ENCODE results near the gene VWA7.
A peak's percentile ranks its signal among the peaks of the same experiment; 100 is the strongest.
"Not testable (repeated sequence)": the region's sequence is repeated elsewhere in the genome, so short reads cannot be mapped to it uniquely, and the experiment has no call there.

VWA7 gene

GRCh38 chr6:31795616-31796298 is 18.6 kb upstream of the VWA7 start, which contains the start of gene VARS1:
Gene VARS1 (minus strand): TSS chr6:31795752. CDS start chr6:31795217, 535 bp downstream.
- H3K4me2 ChIP-seq (ENCODE audit: low read length) = peak within 1 kb of the TSS; percentile 84
- H3K9ac ChIP-seq (ENCODE audit: low read depth, low read length) = peak within 1 kb of the TSS; percentile 95
- H3K27me3 ChIP-seq (ENCODE audit: control insufficient read depth, insufficient read depth, low read length) = no peaks in the 10 kb centered on the region
- no peaks in the 10 kb centered on the region for H3K9me3 ChIP-seq (replicated peaks; ENCODE audit: low read length)
- peaks cover 21% of the 10 kb centered on the region for H3K36me3 ChIP-seq (ENCODE audit: insufficient read depth, low read length)
- peaks cover 23% of the 10 kb centered on the region for H3K4me1 ChIP-seq (ENCODE audit: control insufficient read depth, insufficient read depth, low read length)
- peak within 1 kb of the TSS; percentile 85 for H3K4me3 ChIP-seq (ENCODE audit: low read length)

DNA sequence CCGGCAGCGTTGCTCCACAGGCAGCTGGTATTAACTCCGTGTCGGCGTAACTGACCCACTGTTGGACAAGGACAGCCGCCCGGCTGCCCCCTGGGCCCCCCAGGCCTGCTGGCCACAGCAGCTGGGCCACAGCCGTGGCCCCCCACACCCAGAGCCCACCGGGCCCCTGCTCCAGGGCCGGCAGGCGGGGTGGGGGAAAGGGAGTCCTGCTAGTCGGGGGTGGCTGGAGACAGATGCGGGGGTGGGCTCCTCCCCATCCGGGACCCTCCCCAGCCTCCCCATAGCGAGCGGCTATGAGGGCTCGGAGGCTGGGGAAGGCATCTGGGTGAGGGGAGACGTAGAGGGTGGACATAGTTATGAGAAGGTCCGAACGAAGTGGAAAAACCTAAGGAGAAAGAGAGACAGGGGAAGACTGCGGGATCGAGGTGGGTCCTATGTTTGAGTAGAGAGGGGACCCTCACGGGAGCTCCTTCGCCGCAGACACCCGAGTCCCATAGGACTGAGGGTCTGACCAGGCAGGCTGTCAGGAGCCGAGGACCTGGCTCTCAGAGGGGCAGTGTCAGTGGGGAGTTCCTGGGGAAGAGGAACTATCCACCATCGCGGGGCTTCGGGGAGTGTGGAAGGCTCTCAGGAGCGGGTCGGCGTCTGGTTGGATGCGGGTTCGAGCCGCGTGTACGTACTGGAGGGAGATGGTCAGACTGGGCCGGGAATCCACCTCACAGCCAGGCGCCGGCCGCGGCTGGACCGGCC is 17.9 kb upstream of the VWA7 start:
- H3K9ac ChIP-seq (ENCODE audit: low read depth, low read length) = peak overlapping the region; percentile 95
- H3K4me2 ChIP-seq (ENCODE audit: low read length) = peak overlapping the region; percentile 84
- no peaks in the 10 kb centered on the region for H3K27me3 ChIP-seq (ENCODE audit: control insufficient read depth, insufficient read depth, low read length)
- no peaks in the 10 kb centered on the region for H3K9me3 ChIP-seq (replicated peaks; ENCODE audit: low read length)
- peaks cover 24% of the 10 kb centered on the region for H3K36me3 ChIP-seq (ENCODE audit: insufficient read depth, low read length)
- H3K4me1 ChIP-seq (ENCODE audit: control insufficient read depth, insufficient read depth, low read length) = peaks cover 23% of the 10 kb centered on the region
- H3K4me3 ChIP-seq (ENCODE audit: low read length) = peak overlapping the region; percentile 85

- peak overlapping the region; percentile 85 for H3K4me3 ChIP-seq (ENCODE audit: low read length)
- peak overlapping the region; percentile 84 for H3K4me2 ChIP-seq (ENCODE audit: low read length)
- H3K9ac ChIP-seq (ENCODE audit: low read depth, low read length) = peak overlapping the region; percentile 95
- peaks cover 27% of the 10 kb centered on the region for H3K36me3 ChIP-seq (ENCODE audit: insufficient read depth, low read length)
- peaks cover 21% of the 10 kb centered on the region for H3K4me1 ChIP-seq (ENCODE audit: control insufficient read depth, insufficient read depth, low read length)
- H3K27me3 ChIP-seq (ENCODE audit: control insufficient read depth, insufficient read depth, low read length) = no peaks in the 10 kb centered on the region
- H3K9me3 ChIP-seq (replicated peaks; ENCODE audit: low read length) = no peaks in the 10 kb centered on the region
Observed at GRCh38 chr6:31794294-31794865, 17.3 kb upstream of the VWA7 start.

DNA sequence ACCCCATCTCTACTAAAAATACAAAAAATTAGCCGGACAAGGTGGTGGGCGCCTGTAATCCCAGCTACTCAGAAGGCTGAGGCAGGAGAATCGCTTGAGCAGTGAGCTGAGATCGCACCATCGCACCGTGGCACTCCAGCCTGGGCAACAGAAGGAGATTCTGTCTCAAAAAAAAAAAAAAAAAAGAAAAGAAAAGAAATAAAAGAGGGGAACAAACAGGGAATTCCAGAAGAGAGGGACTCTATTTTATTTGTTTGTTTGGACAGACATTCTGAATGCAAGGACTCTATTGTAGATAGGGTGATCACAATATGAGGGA is 16.8 kb upstream of the VWA7 start:
- peak overlapping the region; percentile 85 for H3K4me3 ChIP-seq (ENCODE audit: low read length)

DNA sequence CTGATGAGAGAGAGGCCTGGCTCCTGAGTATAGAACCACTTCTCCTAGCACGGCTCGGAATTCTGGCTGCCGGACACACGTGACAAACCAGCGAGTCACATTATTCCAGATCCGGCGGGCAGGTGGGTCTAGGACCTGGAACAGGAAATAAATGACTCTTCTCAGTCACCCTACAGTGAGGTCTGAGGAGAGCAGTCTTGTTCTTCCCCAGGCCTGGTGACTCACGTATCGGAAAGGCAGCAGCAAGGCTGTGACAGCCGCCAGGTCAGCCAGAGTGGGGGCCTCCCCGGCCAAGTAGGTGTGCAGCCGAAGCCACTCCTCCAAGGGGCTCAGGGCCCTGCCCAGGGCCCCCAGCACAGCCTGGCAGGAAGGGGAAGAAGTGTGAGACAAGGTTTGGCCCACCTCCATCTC is 15.6 kb upstream of the VWA7 start:
- H3K4me1 ChIP-seq (ENCODE audit: control insufficient read depth, insufficient read depth, low read length) = peaks cover 21% of the 10 kb centered on the region
- H3K9ac ChIP-seq (ENCODE audit: low read depth, low read length) = no peak overlapping the region
- H3K4me3 ChIP-seq (ENCODE audit: low read length) = no peak overlapping the region
- peaks cover 30% of the 10 kb centered on the region for H3K36me3 ChIP-seq (ENCODE audit: insufficient read depth, low read length)
- H3K9me3 ChIP-seq (replicated peaks; ENCODE audit: low read length) = no peaks in the 10 kb centered on the region
- H3K27me3 ChIP-seq (ENCODE audit: control insufficient read depth, insufficient read depth, low read length) = no peaks in the 10 kb centered on the region
- peak overlapping the region; percentile 42 for H3K4me2 ChIP-seq (ENCODE audit: low read length)

More for the DNA sequence above, 16.8 kb upstream of the VWA7 start:
- H3K9me3 ChIP-seq (replicated peaks; ENCODE audit: low read length); H3K27me3 ChIP-seq (ENCODE audit: control insufficient read depth, insufficient read depth, low read length): not testable (repeated sequence)
- peak overlapping the region; percentile 95 for H3K9ac ChIP-seq (ENCODE audit: low read depth, low read length)
- peaks cover 30% of the 10 kb centered on the region for H3K36me3 ChIP-seq (ENCODE audit: insufficient read depth, low read length)
- H3K4me1 ChIP-seq (ENCODE audit: control insufficient read depth, insufficient read depth, low read length) = peaks cover 21% of the 10 kb centered on the region
- H3K4me2 ChIP-seq (ENCODE audit: low read length) = peak overlapping the region; percentile 84

GRCh38 chr6:31792090-31792374 is 14.9 kb upstream of the VWA7 start:
- no peaks in the 10 kb centered on the region for H3K27me3 ChIP-seq (ENCODE audit: control insufficient read depth, insufficient read depth, low read length)
- H3K4me2 ChIP-seq (ENCODE audit: low read length) = no peak overlapping the region

DNA sequence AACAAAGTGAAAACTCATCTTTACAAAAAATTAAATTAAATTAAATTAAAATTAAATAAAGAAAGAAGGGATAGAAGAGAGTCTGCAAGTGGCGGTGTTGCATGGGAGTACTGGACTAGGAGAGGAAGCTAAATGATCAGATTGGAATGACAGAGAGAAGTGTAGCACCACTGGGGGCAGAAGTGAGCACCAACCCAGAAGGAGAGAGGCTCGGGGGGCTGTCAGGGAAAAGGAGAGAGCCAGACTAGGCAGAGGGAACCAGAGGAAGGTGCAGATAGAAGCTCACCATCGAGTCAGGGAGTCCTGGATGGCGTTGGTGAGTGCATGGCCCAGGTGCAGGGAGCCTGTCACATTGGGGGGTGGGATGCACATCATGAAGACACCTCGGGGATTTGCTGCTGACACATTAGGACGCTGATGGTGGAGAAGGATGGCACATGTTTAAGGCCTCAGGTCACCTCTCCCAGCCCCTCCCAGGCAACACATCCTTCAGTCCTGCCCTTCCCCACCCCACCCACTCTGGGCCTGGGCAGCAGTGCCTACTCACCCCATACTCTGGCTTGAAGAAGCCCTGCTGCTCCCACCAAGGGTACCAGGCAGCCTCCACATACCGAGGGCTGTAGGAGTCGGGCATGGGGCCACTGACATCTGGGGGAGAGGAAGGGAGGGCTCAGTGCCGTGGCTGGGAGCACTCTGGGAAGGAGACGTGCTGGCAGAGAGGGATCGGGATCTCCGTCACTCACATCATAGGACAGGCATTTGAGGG is 14.4 kb upstream of the VWA7 start:
- Histone ChIP-seq H3K4me1 (ENCODE audit: control insufficient read depth, insufficient read depth, low read length) (peaks cover 21% of the 10 kb centered on the region), H3K9ac (ENCODE audit: low read depth, low read length) (no peak overlapping the region), H3K9me3 (replicated peaks; ENCODE audit: low read length) (no peaks in the 10 kb centered on the region), H3K4me2 (ENCODE audit: low read length) (no peak overlapping the region), H3K4me3 (ENCODE audit: low read length) (no peak overlapping the region), H3K27me3 (ENCODE audit: control insufficient read depth, insufficient read depth, low read length) (no peaks in the 10 kb centered on the region), H3K36me3 (ENCODE audit: insufficient read depth, low read length) (peaks cover 30% of the 10 kb centered on the region)

More at GRCh38 chr6:31792090-31792374, 14.9 kb upstream of the VWA7 start:
- Histone ChIP-seq H3K9me3 (replicated peaks; ENCODE audit: low read length) (no peaks in the 10 kb centered on the region), H3K36me3 (ENCODE audit: insufficient read depth, low read length) (peaks cover 30% of the 10 kb centered on the region), H3K9ac (ENCODE audit: low read depth, low read length) (no peak overlapping the region), H3K4me3 (ENCODE audit: low read length) (no peak overlapping the region), H3K4me1 (ENCODE audit: control insufficient read depth, insufficient read depth, low read length) (peaks cover 21% of the 10 kb centered on the region)

- Histone ChIP-seq H3K4me2 (ENCODE audit: low read length) (no peak overlapping the region), H3K27me3 (ENCODE audit: control insufficient read depth, insufficient read depth, low read length) (no peaks in the 10 kb centered on the region), H3K36me3 (ENCODE audit: insufficient read depth, low read length) (peaks cover 54% of the 10 kb centered on the region), H3K9ac (ENCODE audit: low read depth, low read length) (no peak overlapping the region), H3K4me1 (ENCODE audit: control insufficient read depth, insufficient read depth, low read length) (no peaks in the 10 kb centered on the region), H3K9me3 (replicated peaks; ENCODE audit: low read length) (no peaks in the 10 kb centered on the region), H3K4me3 (ENCODE audit: low read length) (no peak overlapping the region)
Observed at GRCh38 chr6:31785475-31785874, 8.3 kb upstream of the VWA7 start.

GRCh38 chr6:31784098-31784925 is 7.2 kb upstream of the VWA7 start:
- Histone ChIP-seq H3K4me1 (ENCODE audit: control insufficient read depth, insufficient read depth, low read length) (no peaks in the 10 kb centered on the region), H3K4me3 (ENCODE audit: low read length) (no peak overlapping the region), H3K4me2 (ENCODE audit: low read length) (no peak overlapping the region), H3K9me3 (replicated peaks; ENCODE audit: low read length) (no peaks in the 10 kb centered on the region), H3K9ac (ENCODE audit: low read depth, low read length) (no peak overlapping the region), H3K27me3 (ENCODE audit: control insufficient read depth, insufficient read depth, low read length) (no peaks in the 10 kb centered on the region), H3K36me3 (ENCODE audit: insufficient read depth, low read length) (peaks cover 62% of the 10 kb centered on the region)

DNA sequence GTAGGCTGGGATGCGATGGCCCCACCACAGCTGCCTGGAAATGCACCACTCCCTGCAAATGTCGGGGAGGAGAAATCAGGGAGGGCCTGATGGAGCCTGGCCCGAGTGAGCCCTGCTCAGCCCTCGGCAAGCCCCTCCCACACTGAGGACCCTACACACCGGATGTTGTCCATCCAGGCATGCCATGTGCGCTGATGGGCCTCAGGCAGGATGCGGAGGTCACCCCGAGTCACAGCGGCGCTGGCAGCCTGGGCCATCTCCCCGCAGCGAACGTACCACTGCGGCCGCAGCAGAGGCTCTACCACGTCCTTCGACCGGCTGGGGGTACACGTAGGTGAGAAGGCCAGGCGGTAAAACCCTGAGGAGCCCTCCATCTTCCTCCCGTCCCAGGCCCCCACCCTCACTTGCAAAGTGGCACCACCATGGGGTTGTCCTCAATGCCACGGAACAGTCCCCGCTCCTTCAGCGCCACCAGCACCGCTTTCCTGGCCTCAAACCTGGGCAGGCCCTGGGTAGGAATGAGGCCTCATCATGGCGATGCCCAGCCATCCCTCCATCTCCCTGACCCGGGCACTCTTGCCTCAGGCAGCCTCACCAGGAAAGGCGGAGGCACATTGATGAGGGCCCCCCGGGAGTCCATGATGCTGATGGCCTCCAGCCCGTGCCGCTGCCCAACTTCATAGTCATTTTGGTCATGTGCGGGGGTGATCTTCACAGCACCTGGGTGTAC is 5.2 kb upstream of the VWA7 start:
- Histone ChIP-seq H3K27me3 (ENCODE audit: control insufficient read depth, insufficient read depth, low read length) (no peaks in the 10 kb centered on the region), H3K9me3 (replicated peaks; ENCODE audit: low read length) (no peaks in the 10 kb centered on the region), H3K9ac (ENCODE audit: low read depth, low read length) (no peak overlapping the region), H3K4me1 (ENCODE audit: control insufficient read depth, insufficient read depth, low read length) (peaks cover 6% of the 10 kb centered on the region), H3K4me2 (ENCODE audit: low read length) (no peak overlapping the region), H3K36me3 (ENCODE audit: insufficient read depth, low read length) (peaks cover 76% of the 10 kb centered on the region), H3K4me3 (ENCODE audit: low read length) (no peak overlapping the region)
